ENCODE data around the gene PIN1. TPM values are rescaled to one million over a fixed set of nuclear protein-coding genes. Genes with fewer than 3 reads are reported as not detected.

PIN1 gene
- total and polyA plus RNA-seq, 11 donors = 82.8 to 159 (median 93.1) TPM

- TF ChIP-seq CTCF (IDR thresholded peaks at IDR 0.05) = peak; percentile 66 to 92 (median 81)
- no peak for TF ChIP-seq POLR2A (IDR thresholded peaks at IDR 0.05)
- Histone ChIP-seq H3K27me3 (no peaks in the 10 kb centered on the region), H3K9me3 (no peaks in the 10 kb centered on the region), H3K36me3 (no peaks in the 10 kb centered on the region), H3K27ac (peak overlapping the region in 2 of 12 donors; percentile 4 to 31), H3K4me3 (no peak overlapping the region), H3K4me1 (peaks cover 0 to 11% (median 3%) of the 10 kb centered on the region in 12 donors)
- intact Hi-C loops (cut with DNase I) = loop anchor here (1.0 to 10.0 kb wide), 15 partner anchors 169 to 661 kb away; partner anchors contain the start of genes ZNF266 (in 2 of the 10), ZNF561 (in 2 of the 10), ZNF121 (in 1 of the 10) and ZNF317 (in 1 of the 10)
- peak; percentile 26 to 56 (median 37) for ATAC-seq
- DNase-seq = peak; percentile 76 to 82 (median 80)
- 43 to 52% (median 48%) methylated on average over 6 of the region's 6 CpGs for WGBS, 4 donors
These were observed 38.9 kb upstream of the PIN1 start for GRCh38 chr19:9796113-9796773.

- no peak for DNase-seq
- Histone ChIP-seq H3K9me3 (no peaks in the 10 kb centered on the region), H3K4me3 (no peak overlapping the region), H3K27ac (no peak overlapping the region), H3K4me1 (peaks cover 0 to 9% (median under 1%) of the 10 kb centered on the region in 12 donors), H3K36me3 (no peaks in the 10 kb centered on the region), H3K27me3 (no peaks in the 10 kb centered on the region)
- WGBS, 4 donors = 86 to 93% (median 88%) methylated on average over 5 of the region's 5 CpGs
- intact Hi-C loops (cut with DNase I) = loop anchor here (2.0 to 10.0 kb wide), 14 partner anchors 171 to 663 kb away; partner anchors contain the start of genes ZNF266 (in 2 of the 10), ZNF121 (in 1 of the 10), ZNF317 (in 1 of the 10) and ZNF561 (in 1 of the 10)
- no peak for ATAC-seq
- TF ChIP-seq CTCF (IDR thresholded peaks at IDR 0.05) (no peak), POLR2A (IDR thresholded peaks at IDR 0.05) (no peak)
These were observed 37.2 kb upstream of the PIN1 start for GRCh38 chr19:9797871-9798270.

- intact Hi-C loops (cut with DNase I) = loop anchor here (5.0 to 10.0 kb wide), 11 partner anchors 172 to 664 kb away; partner anchors contain the start of genes ZNF266 (in 2 of the 10), ZNF121 (in 1 of the 10) and ZNF317 (in 1 of the 10)
- DNase-seq (no peak), ATAC-seq (no peak)
- H3K27ac ChIP-seq = no peak overlapping the region
- no peaks in the 10 kb centered on the region for H3K9me3 ChIP-seq
- H3K27me3 ChIP-seq = no peaks in the 10 kb centered on the region
- H3K4me1 ChIP-seq = peaks cover 0 to 9% (median under 1%) of the 10 kb centered on the region in 12 donors
- peaks cover 0 to 3% (median 0%) of the 10 kb centered on the region in 9 donors for H3K36me3 ChIP-seq
- no peak for TF ChIP-seq CTCF (IDR thresholded peaks at IDR 0.05)
- H3K4me3 ChIP-seq = no peak overlapping the region
These were observed 36.0 kb upstream of the PIN1 start for GRCh38 chr19:9799162-9799561.

GRCh38 chr19:9801976-9802375 lies 33.1 kb upstream of the PIN1 start:
- H3K4me3 ChIP-seq = no peak overlapping the region
- H3K27me3 ChIP-seq = no peaks in the 10 kb centered on the region
- ATAC-seq (no peak), DNase-seq (no peak)
- peaks cover 0 to 24% (median 11%) of the 10 kb centered on the region in 9 donors for H3K36me3 ChIP-seq
- WGBS, 4 donors = 89 to 94% (median 92%) methylated on average over 10 of the region's 10 CpGs
- no peaks in the 10 kb centered on the region for H3K4me1 ChIP-seq
- TF ChIP-seq CTCF (IDR thresholded peaks at IDR 0.05) = no peak
- no peak for TF ChIP-seq POLR2A (IDR thresholded peaks at IDR 0.05)
- intact Hi-C loops (cut with DNase I) = no loop called here
- H3K9me3 ChIP-seq = no peaks in the 10 kb centered on the region
- no peak overlapping the region for H3K27ac ChIP-seq
